Stimulated activated naive B cell treated with anti-CD40 and anti-IgM and Interleukin-4, amounts not matched to agents 10 μg/mL and 1 μg/mL and 100 μg/mL, for 72 hours (primary cell): Measurements from ENCODE around the gene METTL23.
"Not testable (repeated sequence)": the region's sequence is repeated elsewhere in the genome, so short reads cannot be mapped to it uniquely, and the experiment has no call there.

ENCODE experiments used
- ATAC-seq, 2 donors: fragments of 150-1000 bp; cut with Tn5 transposase; replicated peaks; 2 replicates each; pipeline ENCODE4 v1.10.0; 2021; ENCODE audit warnings: moderate library complexity in 1 of 2
- DNase-seq: peaks from one replicate; pipeline ENCODE4 v3.0.0; 2021
- H3K27ac Mint-ChIP-seq: one replicate; pipeline ENCODE4 v1.8.0; 2022; ENCODE audit warnings: mild to moderate bottlenecking, mixed read lengths
- H3K27me3 Mint-ChIP-seq, 2 donors: one replicate each; pipeline ENCODE4 v1.8.0; 2022; ENCODE audit warnings: mixed read lengths in 2 of 2
- H3K36me3 Mint-ChIP-seq, 2 donors: one replicate each; pipeline ENCODE4 v1.8.0; 2022; ENCODE audit warnings: mixed read lengths in 2 of 2, mild to moderate bottlenecking in 1 of 2
- H3K4me1 Mint-ChIP-seq, 2 donors: one replicate each; pipeline ENCODE4 v1.8.0; 2022; ENCODE audit warnings: mixed read lengths in 2 of 2, mild to moderate bottlenecking in 1 of 2
- H3K4me3 Mint-ChIP-seq, 2 donors: one replicate each; pipeline ENCODE4 v1.8.0; 2022; ENCODE audit warnings: mild to moderate bottlenecking in 2 of 2, mixed read lengths in 2 of 2, moderate library complexity in 1 of 2
- H3K9me3 Mint-ChIP-seq, 2 donors: one replicate each; pipeline ENCODE4 v1.8.0; 2022; ENCODE audit warnings: mixed read lengths in 2 of 2, mild to moderate bottlenecking in 1 of 2

The METTL23 gene

DNA sequence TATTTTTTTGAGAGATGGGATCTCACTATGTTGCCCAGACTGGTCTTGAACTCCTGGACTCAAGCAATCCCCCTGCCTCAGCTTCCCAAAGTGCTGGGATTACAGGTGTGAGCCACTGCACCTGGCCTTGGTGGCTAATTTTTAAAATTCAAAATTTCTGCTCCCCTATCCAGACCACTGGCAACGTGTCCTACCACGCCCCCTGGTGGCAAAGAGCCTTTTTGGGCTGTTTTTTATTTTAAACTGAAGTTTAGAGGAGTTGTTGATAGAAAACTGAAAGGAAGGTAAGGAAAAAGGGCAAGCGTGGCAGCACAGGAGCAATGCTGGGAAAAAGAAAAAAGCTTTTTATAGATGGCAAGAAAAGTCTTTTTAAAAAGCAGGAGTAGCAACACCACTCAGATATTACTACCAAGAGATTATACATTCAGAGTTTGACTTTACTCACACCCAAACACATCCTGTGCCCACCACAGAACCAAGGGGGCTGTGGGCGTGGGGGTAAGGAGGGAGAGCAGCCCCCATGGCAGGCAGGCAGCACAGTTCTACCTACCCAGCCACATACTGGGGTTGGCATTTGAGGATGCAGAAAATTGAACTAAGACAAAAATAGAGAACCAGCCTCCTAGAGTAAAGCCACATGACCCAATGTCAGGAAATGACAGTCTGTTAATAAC lies 11.7 kb upstream of the METTL23 start:
- Mint-ChIP-seq H3K4me1 (peaks cover 21 to 30% of the 10 kb centered on the region in 2 donors), H3K4me3 (peak overlapping the region; percentile 33 to 35)

DNA sequence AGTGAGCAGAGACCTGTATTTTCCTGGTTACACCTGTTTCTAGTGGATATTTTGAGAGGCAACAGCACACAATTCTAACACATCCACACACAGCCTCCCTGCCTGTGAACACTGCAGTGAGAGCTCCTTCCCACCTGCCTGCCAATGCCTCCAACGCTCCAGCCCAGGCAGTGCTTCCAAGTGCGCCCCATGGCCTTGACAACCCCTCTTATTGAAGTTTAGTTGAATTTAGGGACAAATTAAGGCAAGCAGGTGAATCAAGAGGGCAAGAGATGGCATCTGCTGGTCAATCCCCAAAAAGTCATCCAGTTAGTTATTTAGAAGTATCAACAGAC lies 11.2 kb upstream of the METTL23 start:
- no peak for ATAC-seq
- peaks cover 38 to 44% of the 10 kb centered on the region in 2 donors for H3K36me3 Mint-ChIP-seq
- H3K27me3 Mint-ChIP-seq = no peaks in the 10 kb centered on the region
- no peak for DNase-seq
- peaks cover 21 to 31% of the 10 kb centered on the region in 2 donors for H3K4me1 Mint-ChIP-seq
- no peaks in the 10 kb centered on the region for H3K9me3 Mint-ChIP-seq
- no peak overlapping the region for H3K4me3 Mint-ChIP-seq
- H3K27ac Mint-ChIP-seq = peak overlapping the region; percentile 37

More for the DNA sequence above, 11.7 kb upstream of the METTL23 start:
- Mint-ChIP-seq H3K9me3 (no peaks in the 10 kb centered on the region), H3K36me3 (peaks cover 35 to 39% of the 10 kb centered on the region in 2 donors), H3K27me3 (no peaks in the 10 kb centered on the region), H3K27ac (peak overlapping the region; percentile 61)
- peak; percentile 32 for DNase-seq
- ATAC-seq = peak; percentile 64 to 72

DNA sequence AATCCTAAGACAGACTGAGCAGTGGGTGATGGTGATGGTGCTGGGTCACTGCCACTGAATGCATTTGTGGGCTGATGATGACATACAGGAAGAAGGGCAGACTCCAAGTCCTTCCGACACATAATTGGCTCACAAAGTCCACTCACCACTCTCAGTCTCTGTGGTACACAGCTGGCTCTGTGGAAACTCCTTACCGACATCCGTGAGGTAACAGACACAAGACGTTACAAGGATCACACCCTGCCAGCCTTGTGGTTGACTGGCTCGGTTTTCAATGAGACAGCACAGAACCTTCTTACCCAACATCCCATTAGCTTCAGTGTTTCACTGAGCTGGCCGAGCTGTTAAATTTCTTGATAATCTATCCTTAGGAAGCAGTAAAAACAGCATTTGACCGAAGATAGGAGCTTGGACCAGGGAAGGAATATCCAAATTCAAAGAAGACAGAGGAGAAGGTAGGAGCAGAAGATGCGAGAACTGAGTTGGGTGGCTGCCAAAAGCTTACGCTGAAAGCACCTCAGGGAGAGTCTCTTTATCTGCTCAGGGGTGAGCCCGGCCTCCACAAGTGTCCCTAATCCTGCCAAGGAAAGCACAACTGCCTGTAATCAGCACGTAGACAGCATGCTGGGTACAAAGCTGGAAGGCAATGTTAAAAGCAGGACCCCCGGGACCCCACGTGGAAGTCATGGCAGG lies 10.3 kb upstream of the METTL23 start:
- Mint-ChIP-seq H3K9me3 (no peaks in the 10 kb centered on the region), H3K4me1 (peaks cover 21 to 36% of the 10 kb centered on the region in 2 donors), H3K27ac (peak overlapping the region; percentile 71), H3K4me3 (no peak overlapping the region), H3K36me3 (peaks cover 42 to 53% of the 10 kb centered on the region in 2 donors), H3K27me3 (no peaks in the 10 kb centered on the region)
- ATAC-seq (peak; percentile 37 to 51), DNase-seq (no peak)

- H3K27me3 Mint-ChIP-seq = no peaks in the 10 kb centered on the region
- no peak overlapping the region for H3K27ac Mint-ChIP-seq
- no peak for ATAC-seq
- peaks cover 47 to 58% of the 10 kb centered on the region in 2 donors for H3K36me3 Mint-ChIP-seq
- H3K4me3 Mint-ChIP-seq = no peak overlapping the region
- no peaks in the 10 kb centered on the region for H3K9me3 Mint-ChIP-seq
- no peak for DNase-seq
- H3K4me1 Mint-ChIP-seq = peaks cover 23 to 38% of the 10 kb centered on the region in 2 donors
Observed at GRCh38 chr17:76716839-76717215, 9.8 kb upstream of the METTL23 start.

GRCh38 chr17:76718516-76718915 lies 8.1 kb upstream of the METTL23 start:
- peaks cover 44 to 61% of the 10 kb centered on the region in 2 donors for H3K36me3 Mint-ChIP-seq
- H3K9me3 Mint-ChIP-seq = no peaks in the 10 kb centered on the region
- no peak for ATAC-seq
- H3K4me1 Mint-ChIP-seq = peaks cover 28 to 44% of the 10 kb centered on the region in 2 donors
- no peak overlapping the region for H3K4me3 Mint-ChIP-seq
- no peak for DNase-seq
- H3K27me3 Mint-ChIP-seq = no peaks in the 10 kb centered on the region
- H3K27ac Mint-ChIP-seq = no peak overlapping the region

- H3K27ac Mint-ChIP-seq = no peak overlapping the region
- H3K4me3 Mint-ChIP-seq = no peak overlapping the region
- peaks cover 38 to 53% of the 10 kb centered on the region in 2 donors for H3K36me3 Mint-ChIP-seq
- no peaks in the 10 kb centered on the region for H3K9me3 Mint-ChIP-seq
- no peaks in the 10 kb centered on the region for H3K27me3 Mint-ChIP-seq
- DNase-seq (no peak), ATAC-seq (no peak)
- peaks cover 26 to 40% of the 10 kb centered on the region in 2 donors for H3K4me1 Mint-ChIP-seq
Observed at GRCh38 chr17:76720211-76720610, 6.4 kb upstream of the METTL23 start.

DNA sequence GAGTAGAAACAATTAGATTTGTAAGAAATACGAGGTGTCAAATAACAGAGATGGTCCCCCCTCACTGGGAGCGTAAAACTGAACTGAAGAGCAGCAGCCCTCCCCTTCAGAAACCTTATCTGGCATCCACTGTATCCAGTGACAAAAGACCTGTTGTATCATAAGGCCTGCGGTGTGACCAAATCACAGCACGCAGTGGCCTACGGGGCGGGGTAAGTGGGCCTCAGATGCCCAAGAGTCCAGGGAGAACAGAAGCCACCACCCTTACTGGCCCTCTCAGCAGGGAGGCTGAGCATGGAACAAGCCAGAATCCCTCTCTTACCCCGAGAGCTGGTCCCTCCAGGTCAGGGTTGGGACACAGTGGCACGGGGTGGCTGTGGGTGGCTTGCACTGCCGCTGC lies 5.7 kb upstream of the METTL23 start:
- ATAC-seq (no peak), DNase-seq (no peak)
- Mint-ChIP-seq H3K36me3 (peaks cover 37 to 51% of the 10 kb centered on the region in 2 donors), H3K4me1 (peaks cover 22 to 38% of the 10 kb centered on the region in 2 donors), H3K4me3 (no peak overlapping the region), H3K27ac (no peak overlapping the region), H3K27me3 (no peaks in the 10 kb centered on the region), H3K9me3 (no peaks in the 10 kb centered on the region)

- ATAC-seq = no peak
- no peaks in the 10 kb centered on the region for H3K27me3 Mint-ChIP-seq
- no peaks in the 10 kb centered on the region for H3K9me3 Mint-ChIP-seq
- H3K4me3 Mint-ChIP-seq = no peak overlapping the region
- no peak for DNase-seq
- H3K27ac Mint-ChIP-seq = no peak overlapping the region
- peaks cover 17 to 33% of the 10 kb centered on the region in 2 donors for H3K4me1 Mint-ChIP-seq
- H3K36me3 Mint-ChIP-seq = peaks cover 32 to 48% of the 10 kb centered on the region in 2 donors
Observed at GRCh38 chr17:76721463-76721862, 5.2 kb upstream of the METTL23 start.

DNA sequence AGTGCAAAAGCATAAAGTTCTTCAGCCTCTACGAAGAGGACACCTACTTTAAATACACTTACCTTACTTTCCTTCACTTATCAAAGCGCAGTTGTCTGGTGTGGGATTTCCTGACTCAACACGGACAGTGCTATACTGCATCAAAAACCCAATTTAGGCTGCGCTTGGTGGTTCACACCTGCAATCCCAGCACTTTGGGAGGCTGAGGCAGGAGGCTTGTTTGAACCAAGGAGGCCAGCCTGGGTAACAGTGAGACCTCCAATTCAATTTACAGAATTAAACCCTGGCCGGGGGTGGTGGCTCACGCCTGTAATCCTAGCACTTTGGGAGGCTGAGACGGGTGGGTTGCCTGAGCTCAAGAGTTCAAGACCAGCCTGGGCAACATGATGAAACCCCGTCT lies 4.4 kb upstream of the METTL23 start:
- ATAC-seq (no peak), DNase-seq (no peak)
- Mint-ChIP-seq H3K4me1 (peaks cover 15 to 31% of the 10 kb centered on the region in 2 donors), H3K9me3 (no peaks in the 10 kb centered on the region), H3K36me3 (peaks cover 32 to 48% of the 10 kb centered on the region in 2 donors), H3K27me3 (no peaks in the 10 kb centered on the region), H3K4me3 (no peak overlapping the region), H3K27ac (no peak overlapping the region)

DNA sequence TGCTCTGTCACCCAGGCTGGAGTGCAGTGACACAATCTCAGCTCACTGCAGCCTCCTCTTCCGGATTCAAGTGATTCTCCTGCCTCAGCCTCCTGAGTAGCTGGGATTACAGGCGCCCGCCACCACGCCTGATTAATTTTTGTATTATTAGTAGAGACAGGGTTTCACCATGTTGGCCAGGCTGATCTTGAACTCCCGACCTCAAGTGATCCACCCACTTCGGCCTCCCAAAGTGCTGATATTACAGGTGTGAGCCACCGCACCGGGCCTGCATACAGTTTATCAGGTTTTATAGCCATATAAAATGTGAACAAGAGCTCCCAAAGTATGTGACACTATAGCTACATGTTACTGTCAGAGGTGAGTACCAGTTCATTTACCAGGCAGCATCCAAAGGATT lies 3.7 kb upstream of the METTL23 start:
- H3K9me3 Mint-ChIP-seq, ATAC-seq, H3K4me3 Mint-ChIP-seq, H3K27me3 Mint-ChIP-seq, DNase-seq: not testable (repeated sequence)
- peaks cover 30 to 54% of the 10 kb centered on the region in 2 donors for H3K36me3 Mint-ChIP-seq
- H3K4me1 Mint-ChIP-seq = peaks cover 19 to 37% of the 10 kb centered on the region in 2 donors
- H3K27ac Mint-ChIP-seq = peak overlapping the region; percentile 37

GRCh38 chr17:76723812-76724211 lies 2.8 kb upstream of the METTL23 start:
- Mint-ChIP-seq H3K4me1 (peaks cover 21 to 42% of the 10 kb centered on the region in 2 donors), H3K36me3 (peaks cover 26 to 50% of the 10 kb centered on the region in 2 donors), H3K27me3 (no peaks in the 10 kb centered on the region), H3K27ac (no peak overlapping the region), H3K4me3 (no peak overlapping the region), H3K9me3 (no peaks in the 10 kb centered on the region)
- ATAC-seq = no peak
- no peak for DNase-seq

DNA sequence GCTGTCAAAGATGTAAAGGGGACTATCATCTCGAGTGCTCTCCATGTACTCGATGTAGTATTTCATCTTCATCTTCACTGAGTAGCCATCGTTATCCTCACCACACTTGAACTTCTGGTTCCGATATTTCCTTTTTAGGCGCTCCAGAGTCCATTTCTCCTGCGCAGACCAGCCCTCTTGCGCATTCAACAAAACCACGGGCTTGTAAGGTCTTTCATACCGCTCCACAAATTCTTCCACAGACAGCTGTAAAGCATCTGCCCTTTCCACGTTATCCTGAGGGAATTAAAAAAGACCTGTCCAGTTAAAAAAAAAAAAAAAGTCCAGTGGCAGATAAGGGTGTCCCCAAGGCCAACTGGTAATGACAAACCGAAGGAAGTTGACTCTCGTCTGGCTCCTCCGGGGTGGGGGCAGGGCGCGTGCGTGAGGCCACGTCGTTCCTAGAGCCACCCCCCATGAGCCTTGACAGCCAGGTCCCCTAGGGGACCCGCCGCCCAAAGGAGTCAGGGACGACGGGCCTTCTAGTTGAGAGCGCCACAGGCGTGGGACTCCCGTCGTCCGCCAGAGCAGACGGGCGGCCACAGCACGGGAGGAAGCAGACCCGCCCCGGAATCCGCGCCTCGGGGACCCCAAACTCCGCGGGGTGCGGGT lies 934 bp upstream of the METTL23 start:
- Mint-ChIP-seq H3K4me3 (peak overlapping the region; percentile 91 to 97), H3K27me3 (no peaks in the 10 kb centered on the region), H3K9me3 (no peaks in the 10 kb centered on the region), H3K36me3 (peaks cover 16 to 47% of the 10 kb centered on the region in 2 donors), H3K27ac (peak overlapping the region; percentile 98), H3K4me1 (peaks cover 25 to 45% of the 10 kb centered on the region in 2 donors)
- DNase-seq (peak; percentile 67), ATAC-seq (peak; percentile 48 to 49)

DNA sequence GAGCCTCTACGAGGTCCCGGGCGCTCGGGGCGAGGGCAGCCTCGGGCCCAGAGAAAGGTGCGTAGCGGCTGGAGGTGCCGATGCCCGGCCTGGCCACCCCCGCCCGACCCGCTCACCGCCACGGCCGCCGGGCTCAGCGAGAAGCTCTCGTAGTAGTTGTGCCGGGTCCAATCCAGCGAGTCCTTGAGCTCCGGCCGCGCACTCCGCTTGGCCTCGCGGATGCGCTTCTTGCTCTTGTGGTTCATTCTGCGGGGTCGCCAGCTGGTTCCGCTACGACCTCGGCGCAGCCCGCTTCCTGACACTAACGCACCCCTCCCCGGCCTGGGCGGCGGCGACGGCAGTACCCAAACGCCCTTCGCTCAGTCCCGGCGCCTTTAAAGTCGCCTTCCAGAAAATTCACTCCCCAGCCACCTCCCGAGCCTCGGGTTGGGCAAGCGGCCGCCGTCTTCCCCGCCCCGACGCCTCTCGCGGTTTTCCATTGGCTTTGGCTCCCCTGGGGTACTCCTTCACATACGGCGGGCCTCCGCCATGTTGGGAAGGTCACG lies 336 bp upstream of the METTL23 start, which contains the start of gene JMJD6:
TSS of gene JMJD6 (minus strand) at position 376 of the 545 bp plus-strand sequence. CDS start at position 245, 131 bp downstream.
- peak; percentile 81 to 84 for ATAC-seq
- H3K4me3 Mint-ChIP-seq = peak within 1 kb of the TSS; percentile 91 to 97
- H3K27me3 Mint-ChIP-seq = no peaks in the 10 kb centered on the region
- peaks cover 15 to 42% of the 10 kb centered on the region in 2 donors for H3K36me3 Mint-ChIP-seq
- peak within 1 kb of the TSS; percentile 98 for H3K27ac Mint-ChIP-seq
- peaks cover 26 to 39% of the 10 kb centered on the region in 2 donors for H3K4me1 Mint-ChIP-seq
- H3K9me3 Mint-ChIP-seq = no peaks in the 10 kb centered on the region
- DNase-seq = peak; percentile 95

GRCh38 chr17:76727745-76728456 lies 1.3 kb downstream of the METTL23 start:
- Mint-ChIP-seq H3K27me3 (no peaks in the 10 kb centered on the region), H3K36me3 (peaks cover 9 to 38% of the 10 kb centered on the region in 2 donors), H3K4me3 (peak overlapping the region; percentile 91 to 97), H3K27ac (peak overlapping the region; percentile 98), H3K4me1 (peaks cover 22 to 37% of the 10 kb centered on the region in 2 donors), H3K9me3 (no peaks in the 10 kb centered on the region)
- DNase-seq (no peak), ATAC-seq (no peak)
